HepG2 (cell line): ENCODE results near the gene KMT2B. TPM values are rescaled to one million over a fixed set of nuclear protein-coding genes. Genes with fewer than 3 reads are reported as not detected.

ENCODE experiments used
- ARID2 ChIP-seq: sonication (generic); formaldehyde crosslinking; IDR thresholded peaks from 2 replicates; pipeline ENCODE4 v1.8.1; 2022; ENCODE audit warnings: mild to moderate bottlenecking, missing genetic modification reagents, borderline replicate concordance
- BCL6 ChIP-seq: IDR thresholded peaks from 2 replicates; pipeline ENCODE4 v1.6.1; 2016; ENCODE audit warnings: missing genetic modification reagents, missing compliant biosample characterization
- CBX2 ChIP-seq, 2 experiments: fragments of 200-600 bp in 1 of 2; sonication (generic); formaldehyde crosslinking in 1 of 2; IDR thresholded peaks; 2 replicates each; pipeline versions ENCODE4 v1.7.0 to v1.8.1; 2018 to 2022; ENCODE audit warnings: low read depth in 2 of 2, low read length in 1 of 2, mild to moderate bottlenecking in 1 of 2, missing genetic modification reagents in 1 of 2
- CHD2 ChIP-seq: IDR thresholded peaks from 2 replicates; pipeline ENCODE4 v1.6.1; 2011; ENCODE audit warnings: low read depth, low read length, improper control_type of control experiment
- EED ChIP-seq: sonication (generic); formaldehyde crosslinking; IDR thresholded peaks from 2 replicates; pipeline ENCODE4 v1.5.0; 2020; ENCODE audit warnings: mild to moderate bottlenecking, missing genetic modification reagents
- ELK4 ChIP-seq: sonication (generic); formaldehyde crosslinking; IDR thresholded peaks from 2 replicates; pipeline ENCODE4 v1.9.0; 2021; ENCODE audit warnings: missing genetic modification reagents, borderline replicate concordance
- HNF1A ChIP-seq, 2 experiments: sonication (generic) in 1 of 2; formaldehyde crosslinking in 1 of 2; IDR thresholded peaks; 2 replicates each; pipeline versions ENCODE4 v1.4.0 to v1.6.1; 2016 to 2020; ENCODE audit warnings: borderline replicate concordance in 1 of 2, low read depth in 1 of 2, mild to moderate bottlenecking in 1 of 2, missing genetic modification reagents in 1 of 2
- HOXA9 ChIP-seq: sonication (generic); formaldehyde crosslinking; IDR thresholded peaks from 2 replicates; pipeline ENCODE4 v1.8.1; 2022; ENCODE audit warnings: missing genetic modification reagents, mild to moderate bottlenecking, moderate library complexity, borderline replicate concordance
- MEIS2 ChIP-seq: sonication (generic); formaldehyde crosslinking; IDR thresholded peaks from 2 replicates; pipeline ENCODE4 v1.9.0; 2021; ENCODE audit warnings: mild to moderate bottlenecking, missing genetic modification reagents
- MYNN ChIP-seq: sonication (generic); formaldehyde crosslinking; IDR thresholded peaks from 2 replicates; pipeline ENCODE4 v1.4.0; 2020; ENCODE audit warnings: mild to moderate bottlenecking, low read depth, missing genetic modification reagents
- NFIC ChIP-seq: IDR thresholded peaks from 2 replicates; pipeline ENCODE4 v1.6.1; 2012; ENCODE audit warnings: mild to moderate bottlenecking, low read length, inconsistent platforms
- TCF7 ChIP-seq: sonication (generic); IDR thresholded peaks from 2 replicates; pipeline ENCODE4 v1.6.1; 2016; ENCODE audit warnings: antibody characterized with exemption, low read depth
- TFDP2 ChIP-seq: sonication (generic); formaldehyde crosslinking; IDR thresholded peaks from 2 replicates; pipeline ENCODE4 v1.4.0; 2020; ENCODE audit warnings: missing genetic modification reagents
- THYN1 ChIP-seq: sonication (generic); formaldehyde crosslinking; IDR thresholded peaks from 2 replicates; pipeline ENCODE4 v1.8.1; 2023; ENCODE audit warnings: low read depth, mild to moderate bottlenecking, moderate library complexity, missing genetic modification reagents, borderline replicate concordance
- ZNF326 ChIP-seq: sonication (generic); formaldehyde crosslinking; IDR thresholded peaks from 2 replicates; pipeline ENCODE4 v1.4.0; 2020; ENCODE audit warnings: missing genetic modification reagents, borderline replicate concordance
- ZNF567 ChIP-seq: sonication (generic); formaldehyde crosslinking; IDR thresholded peaks from 2 replicates; pipeline ENCODE4 v1.8.1; 2023; ENCODE audit warnings: mild to moderate bottlenecking, missing genetic modification reagents, borderline replicate concordance
- ZNF709 ChIP-seq: sonication (generic); formaldehyde crosslinking; IDR thresholded peaks from 2 replicates; pipeline ENCODE4 v1.5.0; 2020; ENCODE audit warnings: mild to moderate bottlenecking, missing genetic modification reagents
- polyA plus RNA-seq, 8 experiments: library from polyadenylated mRNA; depleted of rRNA in 3 of 8; stranded (reverse) in 7 of 8; unstranded in 1 of 8; fragments of >200 nt; fragmentation: Illumina TruSeq in 4 of 8; extraction: Trizol in 4 of 8; gene quantifications; 2 replicates each; pipeline versions ENCODE4 v1.2.1 to v1.2.3, GENCODE V29; 2011 to 2016; ENCODE audit warnings: low read depth in 4 of 8, missing spikeins in 1 of 8, mixed read lengths in 1 of 8; ENCODE audit not compliant: insufficient read depth in 1 of 8
- total RNA-seq, 5 experiments: library from RNA; depleted of rRNA; stranded (reverse); fragments of >200 nt; fragmentation: Illumina TruSeq; extraction: Trizol; gene quantifications; 2 replicates each; pipeline ENCODE4 v1.2.3, GENCODE V29; 2016; ENCODE audit warnings: low read depth in 1 of 5
- TF ChIP-seq, protein P1 (sequence below): sonication (generic); formaldehyde crosslinking; IDR thresholded peaks from 2 replicates; pipeline ENCODE4 v1.5.0; 2020; ENCODE audit warnings: missing genetic modification reagents
- TF ChIP-seq, protein P2 (sequence below): sonication (generic); formaldehyde crosslinking; IDR thresholded peaks from 2 replicates; pipeline ENCODE4 v1.4.0; 2020; ENCODE audit warnings: missing genetic modification reagents

The KMT2B gene
- total and polyA plus RNA-seq, 2 of the 13 experiments (the other 11 are each of a cell fraction or from before 2014, with no cell fraction given) = 6.2 to 16.9 TPM

GRCh38 chr19:35745328-35746086 is 27.7 kb downstream of the KMT2B start, which contains the start of the genes PSENEN and U2AF1L4 (continued):
- TF ChIP-seq HNF1A (IDR thresholded peaks at IDR 0.05; ENCODE audit: low read depth) (0 out of 2 replicates have a peak, but pooled peaks have one; percentile 3), HNF1A (CRISPR knock-in tag; IDR thresholded peaks at IDR 0.05; ENCODE audit: borderline replicate concordance) (no peak), CHD2 (peak; percentile 50; the same call in 1 of the 2 replicates), TCF7 (no peak), ELK4 (CRISPR knock-in tag) (no peak), ZNF567 (CRISPR knock-in tag) (no peak), MYNN (no peak), ZNF326 (no peak), BCL6 (CRISPR knock-in tag) (no peak), MEIS2 (no peak), HOXA9 (CRISPR knock-in tag) (no peak), ZNF709 (no peak), TFDP2 (CRISPR knock-in tag) (no peak), CBX2 (IDR thresholded peaks at IDR 0.05; ENCODE audit: low read depth, low read length) (no peak), CBX2 (CRISPR knock-in tag; IDR thresholded peaks at IDR 0.05; ENCODE audit: low read depth) (no peak), EED (CRISPR knock-in tag) (no peak), ARID2 (CRISPR knock-in tag) (no peak), NFIC (no peak), THYN1 (CRISPR knock-in tag) (no peak)
- TF ChIP-seq, protein P1, sequence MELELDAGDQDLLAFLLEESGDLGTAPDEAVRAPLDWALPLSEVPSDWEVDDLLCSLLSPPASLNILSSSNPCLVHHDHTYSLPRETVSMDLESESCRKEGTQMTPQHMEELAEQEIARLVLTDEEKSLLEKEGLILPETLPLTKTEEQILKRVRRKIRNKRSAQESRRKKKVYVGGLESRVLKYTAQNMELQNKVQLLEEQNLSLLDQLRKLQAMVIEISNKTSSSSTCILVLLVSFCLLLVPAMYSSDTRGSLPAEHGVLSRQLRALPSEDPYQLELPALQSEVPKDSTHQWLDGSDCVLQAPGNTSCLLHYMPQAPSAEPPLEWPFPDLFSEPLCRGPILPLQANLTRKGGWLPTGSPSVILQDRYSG (CRISPR knock-in tag) = no peak
- TF ChIP-seq, protein P2, sequence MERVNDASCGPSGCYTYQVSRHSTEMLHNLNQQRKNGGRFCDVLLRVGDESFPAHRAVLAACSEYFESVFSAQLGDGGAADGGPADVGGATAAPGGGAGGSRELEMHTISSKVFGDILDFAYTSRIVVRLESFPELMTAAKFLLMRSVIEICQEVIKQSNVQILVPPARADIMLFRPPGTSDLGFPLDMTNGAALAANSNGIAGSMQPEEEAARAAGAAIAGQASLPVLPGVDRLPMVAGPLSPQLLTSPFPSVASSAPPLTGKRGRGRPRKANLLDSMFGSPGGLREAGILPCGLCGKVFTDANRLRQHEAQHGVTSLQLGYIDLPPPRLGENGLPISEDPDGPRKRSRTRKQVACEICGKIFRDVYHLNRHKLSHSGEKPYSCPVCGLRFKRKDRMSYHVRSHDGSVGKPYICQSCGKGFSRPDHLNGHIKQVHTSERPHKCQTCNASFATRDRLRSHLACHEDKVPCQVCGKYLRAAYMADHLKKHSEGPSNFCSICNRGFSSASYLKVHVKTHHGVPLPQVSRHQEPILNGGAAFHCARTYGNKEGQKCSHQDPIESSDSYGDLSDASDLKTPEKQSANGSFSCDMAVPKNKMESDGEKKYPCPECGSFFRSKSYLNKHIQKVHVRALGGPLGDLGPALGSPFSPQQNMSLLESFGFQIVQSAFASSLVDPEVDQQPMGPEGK = peak; percentile 54
